ENCODE measurements around the gene SPRR2F. TPM values are rescaled to one million over a fixed set of nuclear protein-coding genes. Genes with fewer than 3 reads are reported as not detected.
"Not testable (repeated sequence)": the region's sequence is repeated elsewhere in the genome, so short reads cannot be mapped to it uniquely, and the experiment has no call there.

Gene SPRR2F
- not detected for total RNA-seq (ENCODE audit: insufficient read depth, low replicate concordance)

GRCh38 chr1:153113416-153113815 lies at the start of gene SPRR2F:
Gene SPRR2F, minus strand, starts transcription at chr1:153113516. Its CDS starts 783 bp downstream, at chr1:153112733.
- DNase-seq (ENCODE audit: low spot score), result no peak

- DNase-seq (ENCODE audit: low spot score), result peak; percentile 11
Measured at GRCh38 chr1:153155541-153155940, 42.2 kb upstream of the SPRR2F start.

GRCh38 chr1:153152481-153152880 lies 39.2 kb upstream of the SPRR2F start:
- DNase-seq (ENCODE audit: low spot score), result no peak

- no peak for DNase-seq (ENCODE audit: low spot score)
Measured at GRCh38 chr1:153150846-153151245, 37.5 kb upstream of the SPRR2F start, which contains the start of gene SPRR2G. Gene SPRR2G, minus strand, starts transcription at chr1:153150890. Its CDS starts 780 bp downstream, at chr1:153150110.

- no peak for DNase-seq (ENCODE audit: low spot score)
Measured at GRCh38 chr1:153141377-153141776, 28.1 kb upstream of the SPRR2F start.

GRCh38 chr1:153140484-153140883 lies 27.2 kb upstream of the SPRR2F start:
- no peak for DNase-seq (ENCODE audit: low spot score)

- no peak for DNase-seq (ENCODE audit: low spot score)
Measured at GRCh38 chr1:153133743-153134142, 20.4 kb upstream of the SPRR2F start.

- no peak for DNase-seq (ENCODE audit: low spot score)
Measured at GRCh38 chr1:153133267-153133666, 20.0 kb upstream of the SPRR2F start.

GRCh38 chr1:153128688-153129087 lies 15.4 kb upstream of the SPRR2F start:
- not testable (repeated sequence) for DNase-seq (ENCODE audit: low spot score)

GRCh38 chr1:153127296-153127695 lies 14.0 kb upstream of the SPRR2F start:
- DNase-seq (ENCODE audit: low spot score), result no peak

GRCh38 chr1:153125536-153125935 lies 12.2 kb upstream of the SPRR2F start:
- DNase-seq (ENCODE audit: low spot score), result no peak

- DNase-seq (ENCODE audit: low spot score), result not testable (repeated sequence)
Measured at GRCh38 chr1:153123793-153124192, 10.5 kb upstream of the SPRR2F start.

GRCh38 chr1:153122831-153123421 lies 9.6 kb upstream of the SPRR2F start:
- DNase-seq (ENCODE audit: low spot score), result peak; percentile 73

GRCh38 chr1:153120945-153121344 lies 7.6 kb upstream of the SPRR2F start:
- no peak for DNase-seq (ENCODE audit: low spot score)

- DNase-seq (ENCODE audit: low spot score), result peak; percentile 5
Measured at GRCh38 chr1:153119491-153119971, 6.2 kb upstream of the SPRR2F start.

GRCh38 chr1:153115264-153115663 lies 1.9 kb upstream of the SPRR2F start:
- DNase-seq (ENCODE audit: low spot score), result not testable (repeated sequence)

GRCh38 chr1:153112454-153112853 lies 862 bp downstream of the SPRR2F start:
- DNase-seq (ENCODE audit: low spot score), result not testable (repeated sequence)

- no peak for DNase-seq (ENCODE audit: low spot score)
Measured at GRCh38 chr1:153100245-153100644, 13.1 kb downstream of the SPRR2F start.

- DNase-seq (ENCODE audit: low spot score), result no peak
Measured at GRCh38 chr1:153099461-153100045, 13.8 kb downstream of the SPRR2F start.

GRCh38 chr1:153095764-153096163 lies 17.6 kb downstream of the SPRR2F start:
- no peak for DNase-seq (ENCODE audit: low spot score)

GRCh38 chr1:153094426-153094825 lies 18.9 kb downstream of the SPRR2F start, which contains the start of gene SPRR2E:
Gene SPRR2E, minus strand, starts transcription at chr1:153094526. Its CDS starts 775 bp downstream, at chr1:153093751.
- DNase-seq (ENCODE audit: low spot score), result no peak

GRCh38 chr1:153087652-153088051 lies 25.7 kb downstream of the SPRR2F start:
- no peak for DNase-seq (ENCODE audit: low spot score)

- DNase-seq (ENCODE audit: low spot score), result no peak
Measured at GRCh38 chr1:153081736-153082135, 31.6 kb downstream of the SPRR2F start.
